Cerebellar nuclear complex (tissue), 1 donor: ENCODE results near the gene POU2AF3.

Experiments used
- DNase-seq, 2 experiments: peaks; one replicate each; lab custom pipeline; 2025; lab: John Stamatoyannopoulos, UW

POU2AF3 gene

DNA sequence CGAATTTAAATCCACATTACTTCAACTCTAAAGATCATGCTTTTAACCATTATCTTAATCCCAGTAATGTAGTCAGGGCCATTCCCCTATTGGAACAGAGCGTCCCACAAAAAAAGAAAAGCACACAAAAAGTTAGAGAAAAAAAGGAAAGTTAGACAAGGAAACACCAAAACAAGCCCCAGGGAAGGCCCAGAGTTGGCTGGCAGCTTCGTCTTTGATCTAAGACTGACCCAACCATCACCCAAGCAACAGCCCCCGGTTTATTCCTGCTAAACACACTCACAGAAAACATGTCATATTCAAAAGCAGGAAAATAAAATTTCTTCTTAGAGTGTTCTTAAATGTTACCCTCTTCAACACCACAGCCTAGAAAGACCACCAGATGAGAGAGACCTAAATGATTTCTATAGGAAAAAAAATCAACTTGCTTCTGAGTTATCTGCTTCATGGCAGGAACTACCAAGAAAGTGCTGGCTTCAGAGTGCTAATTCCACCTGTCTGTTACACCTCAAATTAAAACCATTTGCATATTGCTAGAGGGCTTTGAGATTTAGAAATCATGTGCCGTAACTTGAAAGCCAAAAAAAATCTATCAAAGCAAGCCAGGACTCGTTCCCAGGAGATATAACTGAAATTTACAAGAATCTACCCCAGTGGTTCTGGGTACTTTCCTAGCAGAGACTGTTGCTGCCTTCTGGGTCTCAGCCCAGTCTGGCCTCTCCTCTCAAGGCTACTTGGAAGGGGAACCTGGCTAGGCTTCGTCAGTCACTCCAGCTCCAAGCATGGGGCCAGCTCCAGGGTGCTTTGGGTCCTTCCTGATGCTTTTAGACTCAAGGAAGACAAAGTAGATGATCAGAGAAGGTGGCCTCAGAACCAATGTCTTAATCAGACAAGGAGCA, 31.2 kb downstream of the POU2AF3 start:
- DNase-seq: no peak

DNA sequence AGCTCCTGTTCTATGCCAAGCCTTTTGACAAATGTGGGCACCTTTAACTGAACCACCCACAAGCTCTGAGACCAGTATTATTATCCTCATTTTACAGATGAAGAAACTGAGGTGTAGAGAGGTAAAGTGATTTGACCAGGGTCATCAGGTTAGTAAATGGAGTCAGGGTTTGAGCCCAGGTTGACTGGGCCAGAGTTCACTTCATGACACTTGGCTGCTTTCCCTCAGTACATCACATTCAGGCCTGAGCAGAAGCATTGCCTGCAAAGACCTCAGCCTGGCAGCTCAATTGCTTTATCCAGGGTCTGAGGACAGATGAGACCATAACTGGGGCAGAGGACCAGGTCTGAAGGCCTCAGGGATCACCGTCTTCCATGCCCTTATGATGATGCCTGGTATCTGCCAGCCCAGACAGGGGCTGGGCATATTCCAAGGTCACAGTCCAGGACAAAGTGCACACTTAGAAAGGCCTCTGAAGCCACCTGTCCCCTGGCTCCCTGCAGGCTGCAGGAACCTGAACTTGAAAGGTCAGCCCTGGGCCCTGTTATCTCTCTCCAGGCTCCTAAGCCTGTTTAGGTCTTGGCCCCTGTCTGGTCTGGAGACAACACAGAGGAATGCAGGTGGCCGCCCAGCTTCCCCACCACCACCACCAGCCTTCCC, 32.0 kb downstream of the POU2AF3 start:
- DNase-seq: no peak

DNA sequence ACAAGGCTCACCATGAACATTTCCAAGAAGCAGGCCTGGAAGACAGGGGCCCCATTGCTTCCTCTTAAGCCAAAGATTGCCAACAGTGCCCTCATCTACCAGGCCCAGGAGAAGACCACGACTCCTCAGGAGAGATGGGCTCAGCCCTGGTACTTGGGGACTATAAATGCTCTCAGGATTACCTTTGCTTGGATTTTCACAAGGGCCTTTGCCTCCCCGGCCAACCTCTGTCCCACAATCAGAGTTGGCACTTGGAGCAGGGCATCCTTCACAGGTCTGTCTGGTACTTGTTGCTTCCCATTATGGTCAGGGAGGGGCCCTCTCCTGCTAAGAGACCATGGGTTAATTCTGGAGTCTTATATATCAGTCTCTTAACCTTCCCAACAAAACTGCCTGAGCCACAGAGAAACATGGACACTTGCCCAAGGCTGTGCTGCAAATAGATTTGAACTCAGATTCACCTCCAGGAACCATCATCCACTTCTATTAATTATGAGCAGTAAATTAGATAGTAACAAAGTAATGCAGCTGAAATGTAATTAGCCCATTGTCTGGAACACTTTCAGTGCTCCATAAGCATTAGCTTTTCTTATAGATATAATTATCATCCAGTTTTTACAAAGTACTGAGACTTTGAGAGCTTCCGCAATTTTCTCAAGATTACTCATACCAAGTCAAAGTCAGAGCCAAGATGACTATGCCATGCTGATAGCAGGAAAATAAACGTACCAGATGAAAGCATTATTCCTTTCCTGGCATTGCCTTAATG, 33.5 kb downstream of the POU2AF3 start:
- DNase-seq: no peak

DNA sequence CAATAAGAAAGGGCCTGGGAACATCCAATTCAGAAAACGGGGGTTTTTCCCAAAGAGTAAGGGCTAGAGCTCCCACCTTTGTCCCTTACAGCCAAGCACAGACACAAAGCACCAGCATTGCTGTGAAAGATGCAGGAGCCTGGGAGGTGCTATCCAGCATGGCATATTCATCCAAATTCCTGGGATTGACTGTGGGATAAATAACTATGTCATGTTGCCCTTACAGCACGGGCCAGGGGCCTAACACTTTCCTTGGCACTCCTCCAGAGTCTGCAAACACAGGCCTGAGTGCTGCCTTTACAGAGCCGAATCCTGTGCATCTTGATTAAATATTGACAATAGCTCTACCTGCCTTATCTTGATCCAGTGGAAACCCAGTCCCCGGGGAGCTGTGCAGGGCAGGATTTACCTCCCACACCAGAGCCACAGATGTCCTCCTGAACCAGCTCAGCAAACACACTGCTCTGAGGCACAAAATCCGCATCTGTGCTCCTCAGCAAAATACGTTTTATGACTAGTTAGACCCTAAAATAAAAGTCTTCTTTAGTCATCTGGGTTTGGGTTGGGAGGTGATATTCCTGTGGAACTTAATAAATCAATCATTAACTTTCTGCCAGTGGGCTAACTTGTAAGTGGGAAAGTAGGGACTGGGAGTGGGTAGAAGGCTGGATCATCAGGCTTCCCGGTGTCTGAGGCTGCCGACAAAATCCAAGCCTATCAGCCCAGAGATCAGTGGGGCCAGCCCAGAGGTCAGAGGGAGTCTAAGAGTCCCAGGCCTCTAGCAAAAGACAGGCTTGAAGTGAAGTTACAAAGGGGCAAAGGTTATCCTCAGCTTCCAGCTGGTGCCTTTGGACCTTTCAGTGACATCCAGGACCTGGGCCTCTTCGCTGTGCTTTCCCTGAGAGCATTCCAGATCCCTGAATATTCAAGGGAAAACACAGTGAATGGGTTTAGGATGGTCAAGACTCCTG, 36.5 kb downstream of the POU2AF3 start:
- no peak for DNase-seq

DNA sequence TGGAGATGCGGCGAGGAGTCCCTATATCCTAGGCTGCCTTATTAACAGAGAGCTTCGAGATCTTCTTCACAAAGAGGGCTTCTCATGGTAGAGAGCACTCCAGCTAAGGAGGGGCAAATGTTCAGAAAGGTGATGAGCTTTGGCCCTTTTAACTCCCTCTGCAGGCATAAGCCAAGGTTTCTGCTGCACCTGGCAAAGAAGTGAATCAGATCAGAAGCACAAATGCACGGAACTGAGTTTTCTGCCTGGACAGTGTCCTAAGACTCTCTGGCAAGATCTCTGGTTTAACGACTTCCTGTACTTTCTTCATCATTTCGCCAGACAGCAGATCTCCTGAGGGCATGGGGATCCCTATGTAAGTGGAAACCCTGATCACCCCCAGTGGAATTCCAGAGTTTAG, 37.2 kb downstream of the POU2AF3 start:
- no peak for DNase-seq

DNA sequence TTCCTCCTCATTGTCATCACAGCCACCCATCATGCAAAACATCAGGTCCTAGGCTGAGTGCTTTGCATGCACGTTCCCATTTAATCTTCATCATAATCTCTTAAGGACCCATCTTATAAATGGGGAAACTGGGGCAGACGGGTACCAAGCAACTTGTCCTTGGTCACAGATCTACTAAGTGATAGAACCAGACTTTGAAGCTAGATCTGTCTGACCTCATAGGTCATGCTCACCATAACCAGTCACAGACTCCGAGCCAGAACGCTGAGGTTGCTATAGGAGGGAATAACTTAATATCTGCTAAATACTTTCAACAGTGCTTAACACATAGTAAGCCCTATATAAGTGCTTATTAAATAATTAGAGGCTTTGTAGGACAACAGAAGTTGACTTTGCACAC, 37.7 kb downstream of the POU2AF3 start:
- no peak for DNase-seq

DNA sequence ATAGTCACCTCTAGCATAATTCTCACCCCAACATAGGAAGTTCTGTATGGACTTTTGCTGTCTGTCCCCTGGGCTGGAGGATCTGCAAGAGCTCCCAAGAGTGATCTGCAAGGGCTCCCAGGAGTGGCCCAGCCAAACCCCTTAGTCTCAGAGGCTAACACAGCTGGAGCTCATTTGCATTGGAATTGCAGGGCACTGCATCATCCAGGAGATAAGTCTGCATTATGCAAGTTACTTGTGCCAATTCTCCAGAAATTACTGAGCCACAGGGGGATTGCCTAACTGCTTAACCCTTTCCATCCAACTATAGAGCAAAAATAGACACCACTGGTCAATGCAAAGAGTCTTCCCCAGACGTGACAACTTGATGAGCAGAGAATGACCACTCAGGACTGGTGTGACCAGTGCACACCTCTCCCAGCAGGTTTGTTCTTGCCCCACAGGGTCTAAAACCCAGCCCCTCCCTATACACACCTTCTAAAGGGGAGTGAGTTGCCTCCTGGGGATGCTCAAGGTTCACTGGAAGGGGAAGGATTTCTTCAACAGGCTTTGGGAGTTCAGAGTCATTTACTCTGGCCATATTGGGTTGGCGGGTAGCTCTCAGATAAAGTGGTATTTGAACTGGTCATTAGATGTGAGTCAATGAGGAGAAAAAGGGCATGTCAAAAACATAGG, 38.4 kb downstream of the POU2AF3 start:
- no peak for DNase-seq

DNA sequence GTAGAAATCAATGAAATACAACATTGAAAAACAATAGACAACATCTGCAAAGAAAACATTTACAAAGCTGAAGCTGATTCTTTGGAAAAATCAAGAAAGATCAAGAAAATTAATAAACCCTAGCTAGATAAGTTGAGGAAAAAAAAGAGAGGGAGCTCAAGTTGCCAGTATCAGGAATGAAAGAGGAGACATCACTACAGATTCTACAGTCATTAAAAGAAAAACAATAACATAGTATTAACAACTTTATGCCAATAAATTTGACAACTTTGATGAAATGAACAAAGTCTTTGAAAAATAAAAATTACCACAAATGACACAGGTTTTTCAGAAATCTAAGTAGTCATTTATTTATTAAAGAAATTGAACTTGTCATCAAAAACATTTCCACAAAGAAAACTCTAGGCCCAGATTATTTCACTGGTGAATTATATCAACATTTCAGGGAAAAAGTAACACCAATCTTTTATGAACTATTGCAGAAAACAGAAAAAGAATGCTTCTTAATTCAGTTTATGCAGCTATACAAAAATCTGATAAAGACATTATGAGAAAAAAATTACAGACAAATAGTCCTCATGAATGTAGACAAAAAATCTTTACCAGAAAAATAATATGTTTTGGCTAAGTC, 41.5 kb downstream of the POU2AF3 start:
- DNase-seq: no peak

DNA sequence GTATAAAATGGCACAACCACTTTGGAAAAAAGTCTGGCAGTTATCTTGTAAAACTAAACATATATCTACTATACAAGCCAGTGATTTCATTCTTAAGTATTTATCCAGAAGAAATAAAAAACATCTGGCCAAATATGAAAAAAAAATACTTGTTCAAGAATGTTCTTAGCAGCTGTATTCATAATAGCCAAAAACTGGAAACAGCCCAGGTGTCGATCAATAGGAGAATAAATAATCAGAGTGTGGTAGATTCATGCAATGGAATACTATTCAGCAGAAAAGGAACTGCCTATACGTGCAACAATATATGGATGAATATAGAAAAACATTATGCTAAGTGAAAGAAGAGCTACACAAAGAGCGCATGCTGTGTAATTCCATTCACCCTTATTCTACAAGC, 44.0 kb downstream of the POU2AF3 start:
- no peak for DNase-seq

DNA sequence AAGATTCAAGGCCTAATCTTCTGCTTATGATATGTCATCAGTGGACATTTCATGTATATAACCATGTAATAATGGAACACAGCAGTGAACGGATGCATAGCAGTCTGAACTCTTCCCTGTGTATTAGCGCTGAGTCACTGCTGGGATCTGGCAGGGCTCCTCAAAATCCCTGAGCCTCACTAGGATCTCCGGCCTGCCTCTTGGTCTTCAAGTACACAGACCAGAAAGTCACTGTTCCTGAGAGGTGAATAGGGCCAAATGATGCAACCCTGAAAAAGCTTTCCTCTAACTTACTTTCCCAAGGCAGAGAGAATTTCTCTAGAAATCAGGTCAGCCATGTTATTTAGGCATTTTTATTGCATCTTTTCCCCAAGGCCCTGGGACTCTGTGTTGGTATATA, 45.7 kb downstream of the POU2AF3 start:
- DNase-seq: no peak

DNA sequence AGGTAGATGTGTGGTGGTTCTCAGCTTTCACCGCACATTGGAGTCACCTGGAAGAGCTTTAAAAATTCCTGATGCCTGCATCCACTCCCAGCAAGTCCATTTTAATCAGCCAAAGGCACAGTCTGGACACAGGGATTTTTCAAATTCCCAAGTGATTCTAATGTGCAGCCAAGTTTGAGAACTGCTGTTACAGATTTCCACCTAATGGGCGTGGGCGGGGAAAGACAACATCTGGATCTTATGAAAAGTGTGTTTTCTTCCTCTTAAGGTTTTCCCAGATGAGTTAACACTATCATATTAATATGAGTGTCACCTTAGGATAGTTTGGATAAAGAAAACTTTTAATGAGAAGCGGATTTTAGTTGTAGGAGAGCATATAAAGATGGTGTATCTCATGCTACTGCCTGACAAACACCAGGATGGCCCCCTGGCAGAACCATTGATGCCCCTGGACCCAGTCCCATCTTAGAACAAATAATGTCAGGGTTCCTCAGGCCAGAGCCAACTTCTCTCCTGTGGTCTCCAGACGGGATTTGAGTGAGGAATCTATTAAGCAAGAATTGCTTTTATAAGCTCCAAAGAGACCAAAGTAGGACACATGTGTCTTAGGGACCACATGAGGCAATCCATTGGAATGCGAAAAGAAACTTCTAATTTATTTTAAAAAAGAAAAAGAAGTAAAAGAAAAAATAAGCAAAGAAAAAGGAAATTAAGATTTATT, 48.8 kb downstream of the POU2AF3 start:
- no peak for DNase-seq

DNA sequence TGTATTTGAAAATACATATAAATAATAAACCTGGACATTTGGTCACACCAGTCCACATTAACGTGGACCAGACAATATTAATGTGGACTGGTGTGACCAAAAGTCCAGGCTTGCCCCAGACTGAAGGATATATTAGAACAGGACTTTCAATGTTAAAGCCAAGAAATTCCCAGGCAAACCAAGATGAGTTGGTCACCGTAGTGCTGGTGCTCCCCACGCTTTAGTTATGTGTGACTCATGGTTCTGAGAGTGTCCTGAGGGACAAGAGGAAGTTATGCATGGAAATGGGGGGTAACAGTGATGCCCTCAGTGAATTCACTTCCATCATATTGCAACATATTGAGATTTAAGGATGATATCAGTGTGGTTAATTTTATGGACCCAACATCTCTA, 49.4 kb downstream of the POU2AF3 start:
- DNase-seq: no peak

DNA sequence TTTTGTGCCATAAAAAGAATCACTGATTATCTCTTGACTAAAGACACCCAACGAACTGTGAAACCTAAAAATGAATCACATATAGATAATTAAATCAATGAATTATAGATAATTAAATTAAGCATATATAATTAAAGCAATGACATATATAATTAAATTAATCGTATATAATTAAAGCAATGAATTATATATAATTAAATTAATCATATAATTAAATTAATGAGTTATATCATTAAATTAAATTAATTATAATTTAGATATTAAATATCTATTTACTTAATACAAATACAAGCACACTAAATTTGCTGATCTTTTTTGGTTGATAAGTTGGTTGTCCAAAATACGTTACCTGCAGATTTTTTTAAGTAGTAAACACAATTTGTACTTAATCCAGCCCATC, 49.8 kb downstream of the POU2AF3 start:
- DNase-seq: no peak

DNA sequence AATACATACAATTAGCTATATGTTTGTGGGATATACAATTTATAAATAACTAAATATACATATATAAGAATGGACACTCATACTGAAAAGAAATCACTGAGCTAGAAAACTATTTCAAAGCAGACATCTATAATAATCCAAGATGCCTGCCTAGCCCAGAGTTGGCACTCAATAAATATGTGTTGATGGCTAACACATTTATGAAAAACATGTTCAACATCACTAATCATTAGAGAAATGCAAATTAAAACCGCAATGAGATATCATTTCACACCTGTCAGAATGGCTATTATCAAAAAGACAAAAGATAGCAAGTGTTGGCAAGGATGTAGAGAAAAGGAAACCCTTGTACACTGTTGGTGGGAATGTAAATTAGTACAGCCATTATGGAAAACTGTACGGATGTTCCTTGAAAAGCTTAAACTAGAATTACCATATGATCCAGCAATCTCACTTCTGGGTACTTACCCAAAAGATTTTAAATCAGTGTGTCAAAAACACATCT, 50.9 kb downstream of the POU2AF3 start:
- no peak for DNase-seq

DNA sequence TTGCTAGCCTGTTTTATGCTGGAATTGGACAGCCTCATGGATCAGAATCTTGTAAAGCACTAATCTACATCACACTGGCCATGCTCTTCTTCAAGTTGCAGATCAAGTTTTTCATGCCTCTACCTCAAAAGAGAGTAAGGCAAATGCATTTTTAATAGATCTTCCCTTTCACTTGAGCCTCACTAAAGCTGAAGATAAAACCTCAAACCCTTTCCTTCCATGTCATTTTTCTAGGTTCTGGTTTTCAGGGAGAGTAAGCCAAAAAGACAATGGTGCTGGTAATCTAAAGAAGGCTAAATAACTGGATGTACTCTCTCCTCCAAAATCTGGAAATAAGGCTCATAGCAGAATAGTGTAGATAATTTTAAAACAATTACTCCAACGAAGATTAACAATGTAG, 52.5 kb downstream of the POU2AF3 start:
- no peak for DNase-seq

DNA sequence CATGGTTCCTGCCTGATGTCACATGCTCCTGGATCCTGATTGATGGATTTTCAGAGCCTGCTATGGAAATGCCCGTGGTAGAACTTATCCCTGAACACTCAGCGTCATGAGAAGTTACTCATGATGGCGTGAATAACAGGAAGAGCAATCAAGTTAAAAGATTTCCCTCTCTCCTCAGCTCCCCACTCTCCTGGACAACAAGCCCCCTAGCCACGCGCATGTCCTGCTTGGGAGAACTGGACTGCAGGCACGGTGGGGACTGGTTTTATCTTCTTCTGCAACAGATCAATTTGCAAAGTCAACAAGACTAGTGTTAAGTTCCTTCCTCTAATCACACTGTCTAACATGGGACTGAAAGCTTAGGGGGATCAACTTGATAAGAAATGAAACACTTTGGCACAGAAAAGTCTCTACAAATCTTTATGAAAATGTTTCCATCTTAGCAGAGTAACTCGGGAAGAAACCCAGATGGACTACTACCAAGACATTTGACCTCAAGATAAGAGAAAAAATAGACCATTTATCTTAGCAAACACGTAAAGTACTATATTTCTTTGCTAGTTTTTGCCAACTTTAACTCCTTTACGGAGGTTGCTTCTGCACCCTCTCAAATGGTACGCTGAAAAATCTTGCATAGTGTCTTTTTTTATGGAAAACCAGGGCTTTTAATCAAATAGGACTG, 53.2 kb downstream of the POU2AF3 start:
- DNase-seq: no peak

DNA sequence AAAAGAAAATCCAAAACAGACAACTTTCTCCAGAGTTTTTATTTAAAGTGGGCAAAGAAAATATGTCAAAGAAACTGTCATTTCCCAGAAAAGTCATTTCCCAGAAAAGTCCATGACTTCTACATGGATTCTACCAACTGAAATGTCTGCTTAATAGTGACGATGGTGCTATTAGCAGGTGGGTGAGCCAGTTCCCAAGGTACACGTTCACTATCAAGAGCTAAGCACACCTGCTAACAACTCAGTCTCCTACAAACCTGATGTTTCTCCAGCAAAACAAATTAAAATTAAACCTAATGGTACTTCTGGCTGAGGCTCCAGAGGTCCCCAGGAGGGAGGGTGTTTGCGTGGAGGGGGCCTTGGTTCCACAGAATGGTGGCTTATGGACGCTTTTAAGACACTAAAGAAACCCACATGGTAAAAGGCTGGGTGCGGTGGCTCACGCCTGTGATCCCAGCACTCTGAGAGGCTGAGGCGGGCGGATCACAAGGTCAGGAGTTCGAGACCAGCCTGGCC, 53.9 kb downstream of the POU2AF3 start:
- no peak for DNase-seq

DNA sequence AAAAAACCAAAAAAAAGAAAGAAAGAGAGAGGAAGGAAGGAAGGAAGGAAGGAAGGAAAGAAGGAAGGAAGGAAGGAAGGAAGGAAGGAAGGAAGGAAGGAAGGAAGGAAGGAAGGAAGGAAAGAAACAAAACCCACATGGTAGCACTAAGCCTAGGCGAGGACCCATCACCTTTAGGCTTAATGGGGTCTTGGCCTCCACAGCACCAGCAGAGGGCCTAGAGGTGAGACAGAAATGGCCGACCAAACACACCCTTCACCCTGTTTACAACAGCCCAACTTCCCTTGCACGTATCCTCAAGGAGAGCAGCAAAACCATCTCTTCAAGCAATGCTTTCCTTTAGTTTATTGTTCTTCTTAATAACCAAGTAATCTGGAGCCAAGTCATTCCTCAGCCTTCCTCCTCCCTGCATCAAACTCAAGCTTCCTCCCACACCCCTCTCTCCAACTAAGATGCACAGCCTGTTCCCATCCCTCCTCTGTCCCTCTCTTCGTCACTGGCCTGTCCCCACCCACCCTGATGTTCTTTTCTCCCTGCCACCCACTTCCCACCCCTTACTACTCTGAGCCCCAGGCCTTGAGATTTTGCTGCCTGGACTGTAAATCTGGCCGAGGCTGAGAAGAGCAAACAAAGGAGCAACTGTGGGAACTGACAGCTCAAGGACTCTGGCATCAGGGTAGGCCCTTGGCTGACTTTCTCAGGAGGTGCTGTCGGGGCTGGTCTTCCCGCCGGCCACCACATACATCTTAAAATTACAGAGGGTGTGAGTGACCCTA, 54.8 kb downstream of the POU2AF3 start:
- no peak for DNase-seq
